GM19238 (cell line): ENCODE results near the gene USH2A.

Experiments used
- DNase-seq: peaks from one replicate; pipeline ENCODE4 v3.0.0; 2011; ENCODE audit warnings: low spot score; ENCODE audit not compliant: insufficient read length

Gene USH2A

DNA sequence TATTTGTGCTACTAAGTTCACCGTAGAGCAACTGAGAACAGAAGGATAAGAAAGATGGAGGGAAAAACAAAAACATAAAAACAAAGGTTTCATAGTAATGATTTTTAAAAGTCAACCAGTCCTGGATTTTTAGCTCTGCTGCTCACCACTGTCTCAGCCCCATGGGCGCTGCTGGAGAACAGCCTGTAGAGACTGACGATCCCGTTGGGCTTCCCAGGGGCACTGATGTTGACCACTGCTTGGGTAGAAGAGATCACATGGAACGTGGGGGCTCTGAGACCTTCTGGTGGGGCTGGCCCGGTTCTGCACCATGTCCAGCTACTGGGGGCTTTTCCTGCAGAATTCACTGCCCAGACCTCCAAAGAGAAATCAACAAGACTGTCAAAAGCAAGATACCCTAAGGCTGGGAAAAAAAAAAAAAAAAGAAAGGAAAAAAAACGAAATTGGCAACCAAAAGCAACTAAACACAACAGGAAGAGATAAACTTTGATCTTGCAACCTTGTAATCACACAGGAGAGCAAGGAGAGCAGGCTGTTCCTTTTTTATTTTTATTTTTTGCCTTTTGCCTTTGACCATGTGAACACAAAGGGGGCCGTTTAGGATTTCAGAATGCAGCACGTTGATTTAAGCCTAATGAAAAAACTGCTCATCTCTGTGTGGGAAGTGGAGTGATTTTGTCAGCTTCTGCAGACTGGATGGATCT, 772.6 kb downstream of the USH2A start:
- no peak for DNase-seq

DNA sequence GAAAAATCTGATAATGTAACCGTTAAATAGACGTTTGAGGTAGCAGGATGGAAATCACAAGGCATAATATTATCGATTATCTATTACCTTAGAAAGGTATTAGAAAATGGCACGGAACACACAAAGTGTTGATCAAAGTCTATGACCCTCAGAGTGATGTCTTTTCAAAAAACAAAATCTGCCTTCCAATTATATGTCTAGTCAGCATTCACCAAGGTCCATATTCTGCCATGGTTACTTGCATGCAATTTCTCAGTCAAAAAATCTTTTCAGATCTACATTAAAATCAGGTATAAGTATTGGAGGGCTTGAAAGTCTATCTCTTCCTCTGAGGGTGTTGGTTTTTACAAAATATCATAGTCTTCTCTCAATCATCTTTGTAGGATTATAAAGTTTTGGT, 774.3 kb downstream of the USH2A start:
- DNase-seq: no peak

DNA sequence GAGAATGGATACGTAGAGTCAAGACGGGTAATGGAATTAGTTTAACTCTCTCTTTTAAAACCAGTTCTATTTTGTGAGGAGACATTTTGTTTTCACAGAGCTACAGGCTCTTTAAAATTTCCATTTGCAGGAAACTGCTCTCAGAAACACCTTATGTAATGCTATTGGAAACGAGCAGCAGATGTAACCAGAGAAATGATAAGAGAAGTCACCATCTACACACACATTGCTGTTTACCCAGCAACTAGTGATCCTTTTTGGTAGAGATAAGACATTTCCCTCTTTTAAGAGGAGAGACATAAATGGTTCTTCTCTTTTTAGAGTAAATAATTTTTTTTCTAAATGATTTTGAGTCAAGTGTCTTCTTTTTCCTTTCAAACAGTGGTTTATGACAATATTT, 775.5 kb downstream of the USH2A start:
- no peak for DNase-seq

DNA sequence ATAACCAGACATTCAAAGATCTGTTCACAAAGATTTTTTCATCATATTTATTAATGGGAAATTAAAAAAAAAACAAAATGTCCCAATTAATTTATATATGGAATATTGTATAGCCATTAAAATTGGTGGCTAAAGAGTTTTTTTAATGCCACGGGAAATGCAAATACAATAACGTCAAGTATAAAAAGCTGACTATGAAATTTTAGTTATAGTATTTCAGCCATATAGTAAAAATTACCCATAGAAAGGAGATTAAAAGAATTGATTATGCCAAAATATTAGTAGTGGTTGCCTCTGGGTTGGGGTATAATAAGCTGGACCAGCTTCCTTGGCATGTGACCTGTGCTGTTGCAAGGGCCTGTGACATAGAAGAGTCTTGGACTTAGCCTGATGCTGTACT, 777.4 kb downstream of the USH2A start:
- no peak for DNase-seq

DNA sequence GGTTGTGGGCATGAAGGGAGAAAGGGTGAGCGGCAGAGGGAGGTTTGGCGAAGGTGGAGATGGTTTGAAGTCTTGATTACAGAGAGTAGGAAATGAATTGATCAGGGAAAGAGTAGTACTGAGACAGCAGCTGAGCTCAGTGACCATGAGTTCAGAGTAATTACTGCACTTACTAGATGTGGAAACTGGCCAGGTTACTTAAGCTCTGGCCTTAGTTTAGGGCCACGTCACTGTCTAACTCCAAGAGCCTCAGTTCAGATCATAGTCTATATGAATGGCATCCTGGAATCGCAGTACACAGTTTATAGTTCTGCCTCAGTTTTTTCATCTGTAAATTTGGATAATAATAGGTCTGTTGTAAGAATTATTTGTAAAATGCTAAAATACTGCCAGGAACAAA, 778.1 kb downstream of the USH2A start:
- DNase-seq: no peak

DNA sequence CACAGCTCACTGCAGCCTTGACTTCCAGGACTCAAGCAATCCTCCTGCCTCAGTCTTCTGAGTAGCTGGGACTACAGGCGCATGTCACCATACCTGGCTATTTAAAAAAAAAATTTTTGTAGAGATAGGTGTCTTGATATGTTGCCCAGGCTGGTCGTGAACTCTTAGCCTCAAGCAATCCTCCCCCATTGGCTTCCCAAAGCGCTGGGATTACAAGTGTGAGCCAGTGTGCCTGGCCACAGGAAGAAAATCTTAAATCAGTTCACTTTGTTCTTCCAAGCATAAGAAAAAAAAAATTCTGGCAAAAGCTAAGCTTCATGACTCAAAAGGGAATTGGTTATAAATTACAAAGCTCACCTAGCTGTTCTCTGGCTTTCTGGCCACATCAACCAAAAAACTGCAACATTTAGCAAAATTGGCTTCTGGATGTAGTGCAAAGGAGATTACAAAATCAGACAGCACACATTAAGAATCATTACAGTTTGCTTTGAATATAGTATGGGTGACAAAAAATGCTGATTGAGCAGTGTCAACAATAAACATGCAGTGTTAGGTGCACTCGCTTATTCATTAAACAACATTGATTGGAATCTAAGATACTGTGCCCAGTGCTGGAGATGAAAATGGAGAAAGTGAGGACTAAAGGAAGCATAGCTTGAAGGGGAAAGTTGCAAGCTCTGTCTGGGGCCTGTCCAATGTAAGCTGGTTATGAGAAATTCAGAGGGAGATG, 779.5 kb downstream of the USH2A start:
- DNase-seq: no peak

DNA sequence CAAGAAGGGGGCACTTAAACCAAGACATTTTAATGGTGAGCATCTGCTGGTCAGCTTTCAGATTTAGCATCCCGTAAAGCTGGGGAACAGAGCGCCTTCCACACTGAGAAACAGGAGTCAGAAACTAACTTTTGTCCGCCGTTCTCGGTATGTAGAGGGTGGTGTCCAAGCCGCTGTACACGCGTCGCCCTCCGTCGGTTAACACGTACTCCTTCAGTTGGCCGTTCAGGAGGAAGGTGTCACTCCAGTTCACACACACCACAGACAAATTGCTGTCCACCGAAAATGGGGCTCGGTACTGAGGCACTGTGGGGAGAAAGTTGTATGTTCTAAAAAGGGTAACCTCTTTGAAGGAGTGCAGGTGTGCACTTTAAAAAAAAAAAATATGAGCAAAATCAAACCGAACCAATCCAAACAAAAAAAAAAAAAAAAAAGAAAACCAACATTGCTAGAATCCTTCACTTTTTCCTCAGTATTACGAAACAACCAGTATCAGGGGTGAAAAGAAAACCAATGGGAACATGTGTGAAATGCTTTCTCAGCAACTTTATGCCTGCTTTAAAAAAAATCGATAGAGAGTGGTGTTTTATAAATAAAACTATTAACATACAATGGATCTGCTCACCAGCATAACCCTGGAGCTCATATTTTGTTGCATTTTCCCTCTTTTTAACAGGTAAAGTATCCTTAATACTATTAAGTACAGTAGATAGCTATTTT, 782.7 kb downstream of the USH2A start:
- DNase-seq: no peak

DNA sequence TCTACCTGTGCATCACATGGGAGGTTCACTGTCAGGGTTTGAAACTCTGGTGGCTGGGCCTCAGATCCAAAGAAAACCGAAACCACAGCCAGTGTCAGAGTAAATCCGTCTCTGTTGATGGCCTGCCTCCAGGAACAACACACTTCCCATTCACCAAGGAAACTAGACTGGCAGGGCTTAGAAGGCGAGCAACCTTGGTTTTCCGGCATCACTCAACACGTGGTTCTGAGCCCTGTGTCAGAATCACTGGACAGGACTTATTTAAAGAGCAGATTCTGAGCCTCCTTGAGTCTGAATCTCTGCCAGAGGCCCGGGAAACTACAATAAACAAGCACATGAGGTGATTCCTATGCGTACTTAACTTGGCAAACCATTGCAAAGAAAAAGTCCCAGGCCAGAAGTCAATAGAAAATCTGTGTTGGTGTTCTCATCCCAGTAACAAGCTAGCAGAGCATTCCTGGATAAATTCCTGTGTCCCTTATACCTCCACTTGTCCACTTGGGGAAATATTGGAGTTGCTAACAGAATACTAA, 786.1 kb downstream of the USH2A start:
- DNase-seq: no peak

DNA sequence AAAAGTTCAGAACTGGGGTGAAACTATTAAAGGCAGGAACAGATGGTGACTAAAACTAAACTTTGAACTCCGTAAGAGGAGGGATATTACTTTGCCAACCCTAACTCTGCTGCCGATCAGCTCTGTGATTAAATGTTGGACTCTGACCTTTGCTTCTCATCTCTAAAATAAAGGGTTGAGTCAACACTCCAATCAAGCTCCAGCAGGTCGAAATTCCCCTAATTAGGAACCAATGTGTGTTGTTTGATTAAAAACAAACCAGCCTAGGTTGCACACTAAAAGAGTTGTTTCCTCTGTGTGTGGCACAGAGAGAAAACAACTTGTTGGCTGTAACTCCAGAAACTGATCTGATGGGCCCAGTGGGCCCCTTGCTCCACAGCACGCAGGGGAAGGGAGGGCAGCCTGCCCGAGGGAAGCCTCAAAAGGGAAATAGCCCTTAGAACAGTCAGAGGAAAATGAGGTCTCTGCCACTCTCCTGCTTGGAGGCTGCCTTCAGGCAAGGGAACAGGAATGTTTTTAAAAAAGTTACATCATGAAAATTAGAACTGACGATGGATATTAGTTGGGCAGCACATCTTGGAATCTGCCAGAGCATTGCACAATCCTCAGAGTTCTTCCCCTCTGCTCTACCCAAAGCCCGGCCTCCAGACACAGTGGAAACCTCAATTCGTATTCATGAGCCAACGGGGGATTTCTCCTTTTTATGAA, 786.8 kb downstream of the USH2A start:
- no peak for DNase-seq

DNA sequence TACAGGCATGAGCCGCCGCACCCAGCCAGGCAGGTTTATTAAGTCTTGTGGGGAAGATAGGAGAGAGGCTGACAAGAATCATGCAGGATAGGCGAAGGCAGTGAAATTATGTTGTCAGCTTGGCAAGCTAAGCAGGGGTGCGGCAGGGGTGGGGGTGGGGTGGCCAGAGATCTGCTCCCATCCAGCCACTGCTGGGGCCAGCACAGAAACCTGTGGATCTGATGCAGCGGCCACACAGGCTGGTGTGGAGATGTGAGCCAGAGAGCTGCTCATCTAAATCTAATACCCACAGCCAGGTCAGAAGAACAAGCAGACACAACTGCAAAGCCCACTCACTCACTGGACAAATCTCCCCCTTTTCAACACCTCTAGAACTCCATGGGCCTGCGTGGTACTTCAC, 787.4 kb downstream of the USH2A start:
- no peak for DNase-seq

DNA sequence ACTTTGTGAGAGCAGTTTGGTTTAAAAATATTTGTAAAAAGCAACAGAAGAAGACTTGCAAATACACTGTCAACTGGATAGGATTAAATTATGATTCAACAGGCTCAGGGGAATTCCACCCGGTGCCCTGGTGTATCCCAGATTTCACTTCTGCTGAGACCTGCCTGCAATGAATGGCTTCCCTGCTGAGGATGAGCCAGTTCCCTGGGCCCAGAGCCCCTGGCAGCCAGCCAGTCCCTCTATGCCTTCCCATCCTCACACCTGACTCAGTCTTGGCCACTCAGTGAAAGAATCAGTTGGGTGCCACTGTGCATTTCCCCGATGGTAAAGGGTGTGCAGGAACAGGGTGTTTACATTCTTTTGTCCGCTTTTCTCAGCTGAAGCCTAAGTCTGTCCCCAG, 791.8 kb downstream of the USH2A start:
- DNase-seq: no peak

DNA sequence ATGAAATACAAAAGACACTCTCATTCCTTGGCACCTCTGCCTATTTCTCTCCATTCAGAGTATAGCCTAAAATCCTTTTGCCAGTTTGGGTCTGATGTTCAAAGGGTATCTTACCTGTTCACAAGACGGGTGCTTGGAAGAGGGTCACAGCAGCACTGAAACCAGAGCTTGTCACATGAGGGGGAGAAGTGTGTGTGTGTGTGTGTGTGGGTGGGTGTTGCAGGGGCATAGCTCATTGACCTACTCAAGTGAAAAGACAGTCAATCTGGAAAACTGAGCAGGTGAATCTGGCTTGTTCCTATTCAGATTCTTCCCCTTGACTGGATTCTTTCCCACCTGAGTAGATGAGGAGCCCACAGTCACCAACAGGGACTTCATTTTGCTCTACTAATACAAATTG, 792.2 kb downstream of the USH2A start:
- DNase-seq: no peak

DNA sequence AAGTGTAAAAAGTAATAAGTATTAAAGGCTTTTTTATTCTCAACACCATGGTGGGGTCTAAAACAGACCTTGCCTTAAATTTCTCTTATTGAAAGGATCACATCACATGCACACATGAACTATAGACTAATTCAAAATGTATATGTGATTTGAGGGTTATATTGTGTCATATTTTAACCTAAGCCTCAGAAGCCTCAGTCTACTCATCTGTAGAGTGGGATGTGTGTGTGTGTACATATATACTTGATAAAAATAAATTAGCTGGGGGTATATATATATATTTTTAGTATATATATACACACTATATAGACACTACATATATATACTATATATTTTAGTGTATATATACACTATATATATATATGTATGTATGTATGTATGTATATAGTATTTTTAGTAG, 797.3 kb downstream of the USH2A start:
- no peak for DNase-seq

DNA sequence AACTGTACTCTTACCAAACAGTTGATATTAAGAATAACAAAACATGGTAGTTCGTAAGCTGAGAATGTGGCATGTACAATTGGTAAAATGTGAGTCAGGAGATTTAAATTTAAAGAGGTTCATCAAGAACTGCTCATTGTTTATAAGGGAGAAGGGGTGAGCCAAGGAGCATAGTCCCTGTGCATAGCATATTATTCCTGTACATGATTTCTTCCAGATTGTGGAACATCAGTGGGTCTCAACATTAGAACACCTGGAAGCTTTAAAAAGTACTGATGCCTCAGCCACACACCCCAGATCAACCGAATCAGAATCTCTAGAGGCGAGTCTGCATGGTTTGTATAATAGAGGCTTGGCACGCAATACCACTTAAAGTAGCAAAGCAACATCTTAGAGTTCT, 800.1 kb downstream of the USH2A start:
- DNase-seq: no peak

DNA sequence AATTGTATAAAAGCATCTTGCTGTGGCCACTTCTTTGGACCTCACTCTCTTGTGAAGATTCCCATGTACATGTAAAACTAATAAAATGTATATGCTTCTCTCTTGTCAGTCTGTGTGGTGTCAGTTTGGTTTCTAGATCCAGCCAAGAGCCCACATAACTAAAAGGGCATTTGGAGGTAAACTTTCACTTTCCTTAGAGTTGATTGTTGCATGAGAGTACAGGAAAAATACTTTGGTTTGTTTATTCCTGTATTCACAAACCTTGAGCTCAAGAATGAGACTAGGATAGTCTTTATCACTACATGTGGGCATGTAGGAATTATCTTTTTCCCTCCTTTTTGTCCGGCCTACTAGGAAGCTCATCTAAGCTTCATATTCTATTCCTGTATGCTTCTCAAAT, 805.3 kb downstream of the USH2A start:
- DNase-seq: no peak

DNA sequence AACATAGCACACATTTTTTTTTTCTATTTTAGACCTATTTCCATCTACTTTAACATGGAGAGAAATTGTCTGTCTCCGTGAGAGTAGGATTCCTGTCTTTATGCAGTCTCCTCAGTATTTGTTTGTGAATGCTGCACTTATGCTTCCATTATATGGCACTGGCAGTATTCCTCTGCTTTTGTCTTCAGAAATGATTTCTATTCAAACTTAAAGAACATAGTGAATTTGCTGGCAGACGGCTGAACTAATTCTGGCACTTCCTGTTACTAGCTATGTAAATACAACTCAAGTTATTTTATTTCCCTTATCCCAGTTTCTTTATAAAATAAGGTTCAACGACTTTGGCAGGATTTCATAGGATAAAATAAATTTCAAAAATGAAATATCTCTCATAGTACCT, 810.9 kb downstream of the USH2A start:
- DNase-seq: no peak

DNA sequence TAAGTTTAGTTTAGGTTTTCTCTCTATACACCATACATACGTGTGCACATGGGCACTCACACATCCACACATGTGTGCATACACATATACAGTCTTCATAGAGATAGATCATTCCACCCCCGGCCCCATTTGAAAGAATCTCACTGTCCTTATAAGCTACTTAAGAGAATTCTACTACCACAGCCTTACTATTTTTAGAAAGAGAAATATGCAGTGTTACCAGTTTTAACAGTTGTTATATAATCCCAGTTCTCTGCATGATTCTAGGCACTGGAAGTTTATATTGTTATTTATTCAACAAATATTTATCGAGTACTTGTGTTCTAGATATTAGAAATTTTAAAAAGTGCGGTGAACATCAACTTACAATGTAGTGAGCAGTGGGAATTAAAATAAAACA, 814.6 kb downstream of the USH2A start:
- no peak for DNase-seq

DNA sequence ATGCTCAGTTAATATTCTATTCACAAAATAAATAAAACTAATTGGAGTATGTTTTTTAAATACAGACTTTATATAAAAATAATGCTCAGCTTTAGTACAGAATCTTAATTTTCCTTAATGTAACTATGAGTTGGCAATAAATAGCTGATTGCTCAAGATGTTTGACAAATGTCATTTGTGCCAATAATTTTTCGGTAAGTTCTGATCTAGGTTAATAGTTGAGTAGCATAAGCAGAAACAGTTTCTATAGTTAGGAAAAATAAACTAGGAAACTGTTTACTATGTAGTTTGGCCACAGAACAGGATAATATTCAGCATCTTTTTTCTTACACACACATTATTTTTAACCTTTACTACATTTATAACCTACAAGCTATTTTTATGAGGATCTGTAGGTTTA, 815.8 kb downstream of the USH2A start:
- DNase-seq: no peak

DNA sequence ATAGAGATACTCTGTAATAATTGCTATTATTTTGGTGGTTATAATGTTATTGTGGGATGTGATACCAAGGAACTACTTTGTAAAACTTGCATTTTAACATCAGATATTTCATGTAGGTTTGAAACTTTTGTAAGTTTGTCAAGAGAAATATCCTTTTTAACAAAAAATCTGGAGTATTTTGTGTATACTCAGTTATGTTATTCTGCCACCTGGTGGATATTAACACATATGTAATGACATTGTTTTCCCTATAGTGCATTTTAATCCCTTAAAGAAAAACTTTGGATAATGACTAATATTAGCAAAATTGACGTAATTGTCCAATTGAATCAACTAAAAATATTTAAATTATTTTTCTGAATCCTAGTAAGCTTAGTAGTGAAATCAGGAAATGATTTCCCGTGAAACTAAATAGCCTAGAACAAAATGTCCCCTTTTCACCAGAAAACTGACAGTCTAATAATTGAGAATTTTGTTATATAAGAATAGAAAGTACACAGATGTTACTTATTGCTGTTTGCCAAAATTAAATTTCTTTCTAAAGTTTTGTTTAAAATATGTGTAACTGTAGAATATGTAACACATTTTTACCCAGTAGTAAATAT, 816.6 kb downstream of the USH2A start:
- DNase-seq: no peak

DNA sequence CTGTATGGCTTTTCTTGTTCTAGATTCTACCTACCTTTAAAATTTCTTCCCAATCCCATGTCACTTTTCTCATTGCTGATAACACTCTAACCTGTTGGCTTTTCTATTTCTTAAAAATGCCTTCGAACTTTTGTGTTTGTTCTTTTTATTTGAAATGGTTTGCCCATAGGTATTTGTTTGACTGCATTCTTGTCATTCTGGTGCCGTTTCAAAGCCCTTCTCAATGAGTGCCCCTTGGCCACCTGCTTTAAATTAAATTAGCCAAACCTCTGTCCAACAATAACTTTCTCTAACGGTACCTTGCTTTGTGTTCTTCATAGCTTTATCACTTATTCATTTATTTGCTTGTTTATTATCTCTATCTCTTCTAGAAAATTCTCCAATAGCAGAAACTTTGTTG, 817.2 kb downstream of the USH2A start:
- DNase-seq: no peak

DNA sequence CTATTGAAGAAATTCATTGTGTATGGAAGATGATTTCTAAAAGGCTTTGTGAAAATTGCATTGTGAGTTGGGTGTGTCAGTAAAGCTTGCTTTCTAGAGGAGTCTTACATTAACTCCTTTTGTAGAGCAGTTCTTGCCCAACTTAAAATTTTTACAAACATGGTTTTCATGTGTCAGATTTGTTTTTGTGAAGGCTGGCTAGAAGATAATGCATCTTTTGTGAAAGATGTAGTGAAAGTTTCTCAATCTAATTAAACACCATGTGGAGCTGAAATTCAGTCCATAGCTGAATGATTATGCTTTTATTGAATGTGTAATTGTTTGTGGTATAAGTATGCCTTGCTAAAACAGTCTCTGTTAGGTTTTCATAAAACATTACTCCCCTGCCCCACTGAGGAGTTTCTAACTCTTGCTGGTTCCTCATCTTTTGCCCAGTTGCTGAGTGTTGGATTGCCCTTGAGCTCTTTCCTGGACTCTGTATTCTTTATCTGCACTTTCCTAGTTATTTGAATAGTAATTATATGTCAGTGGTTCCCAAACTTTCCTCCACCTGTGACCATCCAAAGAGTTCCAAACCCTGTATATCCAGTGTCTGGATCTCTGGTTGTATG, 818.1 kb downstream of the USH2A start:
- DNase-seq: no peak
